Measurements from ENCODE around the gene EMILIN2. TPM values are rescaled to one million over a fixed set of nuclear protein-coding genes. Genes with fewer than 3 reads are reported as not detected.
A peak's percentile ranks its signal among the peaks of the same experiment; 100 is the strongest.

Gene EMILIN2
- total RNA-seq, 1 experiment from 2014 or later: 11.7 TPM

- Mint-ChIP-seq H3K4me3 (no peak overlapping the region), H3K4me1 (peaks cover 27% of the 10 kb centered on the region), H3K36me3 (peaks cover 3% of the 10 kb centered on the region; the same call in 1 of the 2 replicates), H3K27me3 (ENCODE audit: low read depth) (no peaks in the 10 kb centered on the region), H3K9me3 (no peaks in the 10 kb centered on the region), H3K27ac (peak overlapping the region; percentile 5; the same call in 1 of the 2 replicates)
- TF ChIP-seq USF2 (CRISPR knock-in tag; IDR thresholded peaks at IDR 0.05) (no peak), ZNF512 (CRISPR knock-in tag; IDR thresholded peaks at IDR 0.05; ENCODE audit: borderline replicate concordance) (no peak), RELA (CRISPR knock-in tag; IDR thresholded peaks at IDR 0.05; ENCODE audit: borderline replicate concordance) (no peak), CBFB (CRISPR knock-in tag; IDR thresholded peaks at IDR 0.05; ENCODE audit: low read depth) (no peak), E2F4 (CRISPR knock-in tag; IDR thresholded peaks at IDR 0.05; ENCODE audit: borderline replicate concordance, low read depth) (no peak), ESRRA (CRISPR knock-in tag; IDR thresholded peaks at IDR 0.05; ENCODE audit: borderline replicate concordance) (no peak), ATF6 (CRISPR knock-in tag; IDR thresholded peaks at IDR 0.05) (no peak), JAZF1 (CRISPR knock-in tag; IDR thresholded peaks at IDR 0.05) (no peak), ATF1 (CRISPR knock-in tag; IDR thresholded peaks at IDR 0.05) (no peak), GRHL2 (CRISPR knock-in tag; IDR thresholded peaks at IDR 0.05; ENCODE audit: insufficient replicate concordance, severe bottlenecking) (no peak), ZBTB21 (CRISPR knock-in tag; IDR thresholded peaks at IDR 0.05; ENCODE audit: borderline replicate concordance) (no peak), ZNF121 (CRISPR knock-in tag; IDR thresholded peaks at IDR 0.05) (no peak), USF1 (CRISPR knock-in tag; IDR thresholded peaks at IDR 0.05) (no peak)
- ChIA-PET POLR2A (no interaction called here), CTCF (interaction anchor here (1.1 kb wide), 1 partner anchor 17 kb away, joined by 3 read pairs; no protein-coding TSS in a partner anchor)
- ATAC-seq: no peak
- DNase-seq (ENCODE audit: low spot score): no peak
Measured at GRCh38 chr18:2964361-2965010, 117.7 kb downstream of the EMILIN2 start.

Other genes starting within 250 kb of the EMILIN2 start
- gene SMCHD1, start 191.3 kb upstream of the EMILIN2 start, total RNA-seq (2021): 30.6 to 33.0 TPM (median 30.9 TPM) in 3 replicates
- 10.4 to 12.2 TPM (median 11.8 TPM) in 3 replicates for gene LPIN2, start 166.1 kb downstream of the EMILIN2 start, total RNA-seq (2021)

Measured in WTC11 (cell line).